SK-N-SH treated with all-trans-retinoic acid at 6 μM for 48 hours (cell line): ENCODE results near the gene BMPR1B.

ENCODE experiments used
- ARNTL ChIP-seq: fragments of 450-650 bp; formaldehyde crosslinking; IDR thresholded peaks from 2 replicates; pipeline ENCODE4 v1.5.0; 2020; ENCODE audit warnings: low read depth, mild to moderate bottlenecking, moderate library complexity, borderline replicate concordance
- CSDC2 ChIP-seq: fragments of 250-450 bp; sonication (Bioruptor Pico); IDR thresholded peaks from 2 replicates; pipeline ENCODE4 v1.5.0; 2020; ENCODE audit warnings: mild to moderate bottlenecking, moderate library complexity
- TCF4 ChIP-seq: fragments of 250-450 bp; sonication (Bioruptor Pico); IDR thresholded peaks from 2 replicates; pipeline ENCODE4 v1.8.0; 2021; ENCODE audit warnings: mild to moderate bottlenecking, moderate library complexity, borderline replicate concordance
- ZNF8 ChIP-seq: fragments of 450-650 bp; formaldehyde crosslinking; IDR thresholded peaks from 2 replicates; pipeline ENCODE4 v1.5.0; 2020; ENCODE audit warnings: mild to moderate bottlenecking, moderate library complexity

DNA sequence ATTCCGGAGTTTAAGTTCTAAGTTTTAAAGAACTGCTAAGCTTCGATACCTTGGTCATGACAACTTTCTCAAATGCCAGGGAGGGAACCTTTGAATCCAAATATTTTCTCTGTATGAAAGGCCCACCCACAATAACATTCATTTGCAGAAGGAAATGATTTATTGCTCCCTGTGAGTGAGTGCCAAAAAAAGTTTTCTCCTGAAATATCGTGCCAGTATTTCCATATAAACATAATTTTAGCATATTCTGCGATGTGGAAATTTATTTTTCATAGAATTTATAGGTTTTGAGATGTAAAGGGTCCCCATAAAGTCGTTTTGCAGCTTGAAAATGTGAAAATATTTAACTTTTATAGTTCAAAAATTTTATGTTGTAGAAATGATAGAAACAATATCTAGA lies 53.9 kb downstream of the BMPR1B start:
- no peak for TF ChIP-seq ZNF8
- TF ChIP-seq TCF4 (CRISPR knock-in tag), result no peak
- no peak for TF ChIP-seq ARNTL (CRISPR knock-in tag)
- TF ChIP-seq CSDC2, result no peak
